D721Med (cell line): ENCODE data around the gene GAA.

Experiments
- DNase-seq: peaks from one replicate; pipeline ENCODE4 v3.0.0; 2011; ENCODE audit warnings: low spot score; ENCODE audit not compliant: insufficient read length
- FAIRE-seq: peaks from 2 replicates; lab custom pipeline; 2011; peaks lifted over from hg19 to GRCh38; lab: Jason Lieb, UNC
- CTCF ChIP-seq: IDR thresholded peaks from 2 replicates; pipeline ENCODE4 v1.5.1; 2012; ENCODE audit warnings: mild to moderate bottlenecking, control low read depth; ENCODE audit not compliant: insufficient read depth; ENCODE audit errors: missing control alignments

Gene GAA

DNA sequence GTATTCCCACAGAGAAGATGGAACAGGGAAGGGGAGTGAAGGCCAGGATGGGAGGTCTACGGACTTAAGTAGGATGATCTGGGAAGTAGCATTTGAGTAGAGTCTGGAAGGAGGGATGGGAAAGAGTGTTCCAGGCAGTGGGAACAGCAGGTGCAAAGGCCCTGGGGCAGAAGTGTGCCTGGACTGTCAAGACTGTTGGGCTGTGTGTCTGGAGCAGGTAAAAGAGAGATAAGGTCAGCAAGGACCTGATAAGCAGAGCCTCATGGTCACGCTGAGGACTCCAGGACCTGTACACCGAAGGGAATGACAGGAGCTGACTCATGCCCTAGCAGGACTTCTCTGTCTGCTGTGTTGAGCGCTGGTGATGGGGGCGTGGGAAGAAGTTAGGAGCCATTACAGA lies 67.7 kb downstream of the GAA start:
- no peak for TF ChIP-seq CTCF
- DNase-seq = no peak
- no peak for FAIRE-seq
